Caco-2 (cell line): Measurements from ENCODE around the gene RPS27. TPM values are rescaled to one million over a fixed set of nuclear protein-coding genes. Genes with fewer than 3 reads are reported as not detected.
A peak's percentile ranks its signal among the peaks of the same experiment; 100 is the strongest.

Experiments used
- BruUV-seq: library from RNA; stranded (reverse); fragments of 400-500 nt; replicated peaks from 2 replicates; lab custom pipeline; 2021; lab: Mats Ljungman, UMichigan
- CTCF ChIA-PET: fragments of 300-600 bp; sonication (Branson Sonifier 250); formaldehyde crosslinking; loops from one replicate; lab custom pipeline; 2022; ENCODE audit warnings: antibody characterized with exemption; lab: Charles Lee
- POLR2A ChIA-PET: fragments of 300-600 bp; sonication (Branson Sonifier 250); formaldehyde crosslinking; loops from one replicate; lab custom pipeline; 2022; ENCODE audit warnings: antibody characterized with exemption; lab: Charles Lee
- DNase-seq, 2 experiments: peaks; one replicate each; pipeline versions ENCODE4 v3.0.0 to v3.0.0-alpha.2; 2020 to 2022
- H3K27me3 ChIP-seq: replicated peaks from 2 replicates; pipeline ENCODE4 v1.6.0; 2011; ENCODE audit warnings: low read length; ENCODE audit not compliant: control insufficient read depth, insufficient read depth
- H3K36me3 ChIP-seq: 2 replicates; pipeline ENCODE4 v1.5.1; 2011; ENCODE audit warnings: low read length; ENCODE audit not compliant: control insufficient read depth, insufficient read depth
- H3K4me1 ChIP-seq: fragments of 250-450 bp; sonication (Bioruptor Pico); 2 replicates; pipeline ENCODE4 v1.5.1; 2020; ENCODE audit warnings: mild to moderate bottlenecking
- H3K4me3 ChIP-seq: 2 replicates; pipeline ENCODE4 v1.5.1; 2011; ENCODE audit warnings: low read depth, mild to moderate bottlenecking, control low read depth, low read length
- H3K9me3 ChIP-seq: fragments of 250-450 bp; sonication (Bioruptor Pico); 2 replicates; pipeline ENCODE4 v1.5.1; 2020; ENCODE audit warnings: mild to moderate bottlenecking, moderate library complexity
- H3K27ac Mint-ChIP-seq: one replicate; pipeline ENCODE4 v1.8.0; 2022; ENCODE audit warnings: mixed read lengths; ENCODE audit not compliant: unreplicated experiment
- H3K27me3 Mint-ChIP-seq: one replicate; pipeline ENCODE4 v1.8.0; 2022; ENCODE audit warnings: mixed read lengths; ENCODE audit not compliant: insufficient read depth, unreplicated experiment
- H3K36me3 Mint-ChIP-seq: one replicate; pipeline ENCODE4 v1.8.0; 2022; ENCODE audit warnings: mild to moderate bottlenecking, mixed read lengths; ENCODE audit not compliant: insufficient read depth, unreplicated experiment
- H3K4me1 Mint-ChIP-seq: one replicate; pipeline ENCODE4 v1.8.0; 2022; ENCODE audit warnings: low read depth, mixed read lengths; ENCODE audit not compliant: unreplicated experiment
- H3K4me3 Mint-ChIP-seq: one replicate; pipeline ENCODE4 v1.8.0; 2022; ENCODE audit warnings: mild to moderate bottlenecking, moderate library complexity, mixed read lengths; ENCODE audit not compliant: unreplicated experiment
- H3K9me3 Mint-ChIP-seq: one replicate; pipeline ENCODE4 v1.8.0; 2022; ENCODE audit warnings: mixed read lengths; ENCODE audit not compliant: unreplicated experiment
- CTCF ChIP-seq, 2 experiments: fragments of 200-600 bp in 1 of 2; IDR thresholded peaks; 1 replicate in 1 of 2; 2 replicates in 1 of 2; pipeline versions ENCODE4 v1.5.1 to v1.8.0; 2011 to 2022; ENCODE audit warnings: antibody characterized with exemption in 1 of 2, control low read depth in 1 of 2, inconsistent platforms in 1 of 2, low read depth in 1 of 2, low read length in 1 of 2, mild to moderate bottlenecking in 1 of 2, moderate library complexity in 1 of 2; ENCODE audit not compliant: insufficient read depth in 1 of 2, severe bottlenecking in 1 of 2, unreplicated experiment in 1 of 2
- intact Hi-C: fragments of 100-400 bp; cut with micrococcal nuclease; formaldehyde crosslinking; loops from one replicate; pipeline ENCODE4 v1.10.0; 2022; ENCODE audit not compliant: unreplicated experiment
- total RNA-seq: library from RNA; stranded (reverse); gene quantifications from 2 replicates; pipeline ENCODE4 v1.2.3, GENCODE V29; 2022

RPS27 gene
- total RNA-seq, 1 experiment from 2014 or later: 2,676 TPM

GRCh38 chr1:153959454-153959853, 31.1 kb upstream of the RPS27 start:
- no peak for DNase-seq
- ChIA-PET CTCF (no interaction called here), POLR2A (interaction anchor here (2.5 kb wide), 1 partner anchor 8 kb away, joined by 22 read pairs; the partner anchor contains the start of gene CREB3L4)
- Mint-ChIP-seq H3K4me3 (no peak overlapping the region), H3K9me3 (no peaks in the 10 kb centered on the region), H3K27ac (no peak overlapping the region), H3K4me1 (peaks cover 22% of the 10 kb centered on the region), H3K27me3 (no peaks in the 10 kb centered on the region), H3K36me3 (peaks cover 67% of the 10 kb centered on the region)
- H3K9me3 ChIP-seq: no peaks in the 10 kb centered on the region
- intact Hi-C loops: no loop called here
- no peak overlapping the region for H3K4me3 ChIP-seq
- peaks cover 4% of the 10 kb centered on the region for H3K36me3 ChIP-seq
- peaks cover 14% of the 10 kb centered on the region; the same call in 1 of the 2 replicates for H3K4me1 ChIP-seq
- no peaks in the 10 kb centered on the region for H3K27me3 ChIP-seq
- TF ChIP-seq CTCF (IDR thresholded peaks at IDR 0.05; ENCODE audit: insufficient read depth in 1 of 2, low read depth in 1 of 2, low read length in 1 of 2, severe bottlenecking in 1 of 2, unreplicated experiment in 1 of 2): no peak
- no TSS peak for BruUV-seq

- BruUV-seq: no TSS peak
- Histone ChIP-seq H3K4me3 (no peak overlapping the region), H3K36me3 (peaks cover 4% of the 10 kb centered on the region), H3K27me3 (no peaks in the 10 kb centered on the region), H3K9me3 (no peaks in the 10 kb centered on the region), H3K4me1 (peaks cover 13% of the 10 kb centered on the region)
- peaks cover 68% of the 10 kb centered on the region for H3K36me3 Mint-ChIP-seq
- H3K4me3 Mint-ChIP-seq: peak overlapping the region; percentile 22
- intact Hi-C loops: no loop called here
- no peak for DNase-seq
- no peak for TF ChIP-seq CTCF (IDR thresholded peaks at IDR 0.05; ENCODE audit: insufficient read depth in 1 of 2, low read depth in 1 of 2, low read length in 1 of 2, severe bottlenecking in 1 of 2, unreplicated experiment in 1 of 2)
- H3K9me3 Mint-ChIP-seq: no peaks in the 10 kb centered on the region
- H3K4me1 Mint-ChIP-seq: peaks cover 21% of the 10 kb centered on the region
- no peaks in the 10 kb centered on the region for H3K27me3 Mint-ChIP-seq
- ChIA-PET POLR2A (no interaction called here), CTCF (no interaction called here)
- no peak overlapping the region for H3K27ac Mint-ChIP-seq
Observed at GRCh38 chr1:153960206-153960605, 30.4 kb upstream of the RPS27 start.

- Mint-ChIP-seq H3K9me3 (no peaks in the 10 kb centered on the region), H3K4me1 (peaks cover 30% of the 10 kb centered on the region), H3K27me3 (no peaks in the 10 kb centered on the region), H3K36me3 (peaks cover 74% of the 10 kb centered on the region), H3K4me3 (peak overlapping the region; percentile 81), H3K27ac (peak overlapping the region; percentile 93)
- intact Hi-C loops: no loop called here
- no peak for DNase-seq
- H3K36me3 ChIP-seq: peaks cover 4% of the 10 kb centered on the region
- ChIA-PET POLR2A (no interaction called here), CTCF (no interaction called here)
- no peaks in the 10 kb centered on the region for H3K9me3 ChIP-seq
- TF ChIP-seq CTCF (IDR thresholded peaks at IDR 0.05; ENCODE audit: insufficient read depth in 1 of 2, low read depth in 1 of 2, low read length in 1 of 2, severe bottlenecking in 1 of 2, unreplicated experiment in 1 of 2): no peak
- no peaks in the 10 kb centered on the region for H3K27me3 ChIP-seq
- peak overlapping the region; percentile 72; the same call in 1 of the 2 replicates for H3K4me3 ChIP-seq
- BruUV-seq: no TSS peak
- H3K4me1 ChIP-seq: peaks cover 21% of the 10 kb centered on the region
Observed at GRCh38 chr1:153961421-153961820, 29.1 kb upstream of the RPS27 start.
